Measurements from ENCODE around the gene WWOX. TPM values are rescaled to one million over a fixed set of nuclear protein-coding genes. Genes with fewer than 3 reads are reported as not detected.

The WWOX gene
- total RNA-seq, 1 donor from 2014 or later = 7.3 TPM

DNA sequence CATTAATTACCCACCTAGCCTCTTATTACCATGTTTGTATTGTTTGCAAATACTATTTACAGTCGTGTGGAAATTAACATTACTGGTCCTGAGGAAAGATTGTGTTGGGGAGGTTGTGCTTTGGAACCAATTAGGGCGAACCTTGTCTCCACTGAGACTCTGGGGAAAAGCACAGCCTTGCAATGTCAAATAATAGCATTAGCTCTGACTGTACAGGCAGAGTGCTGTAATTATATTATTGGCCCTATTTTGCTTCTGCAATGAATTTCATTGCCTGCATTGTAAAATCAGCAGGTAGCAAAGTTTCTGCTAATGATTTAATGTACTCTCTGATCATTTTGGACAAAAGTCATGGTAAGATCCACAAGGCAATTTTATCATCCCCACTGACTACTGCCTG is 97.0 kb downstream of the WWOX start:
- Histone ChIP-seq H3K4me3 (ENCODE audit: insufficient read depth, low read depth, low read length) (no peak overlapping the region), H3K27ac (ENCODE audit: low read depth, low read length) (no peak overlapping the region), H3K4me2 (ENCODE audit: low read length) (no peak overlapping the region), H3K4me1 (ENCODE audit: insufficient read depth, low read length) (no peaks in the 10 kb centered on the region), H3K79me2 (ENCODE audit: insufficient read depth, low read length) (no peaks in the 10 kb centered on the region), H4K20me1 (ENCODE audit: insufficient read depth, low read length) (no peaks in the 10 kb centered on the region), H3K9me3 (ENCODE audit: insufficient read depth, low read depth, low read length) (no peaks in the 10 kb centered on the region), H2AFZ (ENCODE audit: low read depth, low read length) (no peak overlapping the region), H3K36me3 (ENCODE audit: insufficient read depth, low read length) (no peaks in the 10 kb centered on the region), H3K27me3 (ENCODE audit: insufficient read depth, low read length) (no peaks in the 10 kb centered on the region), H3K9ac (ENCODE audit: low read length) (no peak overlapping the region)
- H3K9me3 Mint-ChIP-seq (ENCODE audit: unreplicated experiment) = no peaks in the 10 kb centered on the region
- no peak overlapping the region for H3K4me3 Mint-ChIP-seq (ENCODE audit: unreplicated experiment)
- TF ChIP-seq, protein P1, sequence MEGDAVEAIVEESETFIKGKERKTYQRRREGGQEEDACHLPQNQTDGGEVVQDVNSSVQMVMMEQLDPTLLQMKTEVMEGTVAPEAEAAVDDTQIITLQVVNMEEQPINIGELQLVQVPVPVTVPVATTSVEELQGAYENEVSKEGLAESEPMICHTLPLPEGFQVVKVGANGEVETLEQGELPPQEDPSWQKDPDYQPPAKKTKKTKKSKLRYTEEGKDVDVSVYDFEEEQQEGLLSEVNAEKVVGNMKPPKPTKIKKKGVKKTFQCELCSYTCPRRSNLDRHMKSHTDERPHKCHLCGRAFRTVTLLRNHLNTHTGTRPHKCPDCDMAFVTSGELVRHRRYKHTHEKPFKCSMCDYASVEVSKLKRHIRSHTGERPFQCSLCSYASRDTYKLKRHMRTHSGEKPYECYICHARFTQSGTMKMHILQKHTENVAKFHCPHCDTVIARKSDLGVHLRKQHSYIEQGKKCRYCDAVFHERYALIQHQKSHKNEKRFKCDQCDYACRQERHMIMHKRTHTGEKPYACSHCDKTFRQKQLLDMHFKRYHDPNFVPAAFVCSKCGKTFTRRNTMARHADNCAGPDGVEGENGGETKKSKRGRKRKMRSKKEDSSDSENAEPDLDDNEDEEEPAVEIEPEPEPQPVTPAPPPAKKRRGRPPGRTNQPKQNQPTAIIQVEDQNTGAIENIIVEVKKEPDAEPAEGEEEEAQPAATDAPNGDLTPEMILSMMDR (IDR thresholded peaks at IDR 0.05; ENCODE audit: insufficient read depth, low read depth, low read length) = no peak
- FAIRE-seq (no peak), DNase-seq (ENCODE audit: low read depth) (no peak)
- no peaks in the 10 kb centered on the region for H3K36me3 Mint-ChIP-seq (ENCODE audit: low read depth, unreplicated experiment)
- H3K27ac Mint-ChIP-seq (ENCODE audit: unreplicated experiment) = no peak overlapping the region
- H3K4me1 Mint-ChIP-seq (ENCODE audit: low read depth, unreplicated experiment) = peaks cover 7% of the 10 kb centered on the region
- no peaks in the 10 kb centered on the region for H3K27me3 Mint-ChIP-seq (ENCODE audit: low read depth, unreplicated experiment)

DNA sequence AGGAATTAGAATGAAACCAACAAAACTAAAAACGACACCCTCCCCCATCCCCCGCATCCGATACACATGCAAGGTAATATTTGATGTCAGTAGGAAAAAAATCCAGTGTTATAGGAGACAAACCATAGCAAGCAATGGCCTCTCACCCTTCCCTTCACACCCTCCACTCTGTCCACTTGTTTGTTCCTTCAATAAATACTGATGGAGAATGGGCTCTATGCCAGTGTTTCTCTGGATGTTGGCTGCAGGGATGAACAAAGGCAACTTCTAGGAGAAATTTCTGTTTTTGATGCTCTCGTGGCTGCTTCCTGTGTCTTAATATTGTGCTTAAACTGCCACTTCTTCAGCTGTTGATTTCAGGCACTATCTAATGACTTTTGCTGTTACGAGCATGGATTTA is 98.8 kb downstream of the WWOX start:
- no peaks in the 10 kb centered on the region for H3K9me3 Mint-ChIP-seq (ENCODE audit: unreplicated experiment)
- H3K4me2 ChIP-seq (ENCODE audit: low read length) = no peak overlapping the region
- no peak overlapping the region for H3K4me3 Mint-ChIP-seq (ENCODE audit: unreplicated experiment)
- FAIRE-seq (no peak), DNase-seq (ENCODE audit: low read depth) (no peak)
- H3K4me1 Mint-ChIP-seq (ENCODE audit: low read depth, unreplicated experiment) = peaks cover 7% of the 10 kb centered on the region
- H3K9me3 ChIP-seq (ENCODE audit: insufficient read depth, low read depth, low read length) = no peaks in the 10 kb centered on the region
- H3K9ac ChIP-seq (ENCODE audit: low read length) = no peak overlapping the region
- no peaks in the 10 kb centered on the region for H3K27me3 Mint-ChIP-seq (ENCODE audit: low read depth, unreplicated experiment)
- no peaks in the 10 kb centered on the region for H4K20me1 ChIP-seq (ENCODE audit: insufficient read depth, low read length)
- no peak overlapping the region for H3K27ac ChIP-seq (ENCODE audit: low read depth, low read length)
- no peak overlapping the region for H2AFZ ChIP-seq (ENCODE audit: low read depth, low read length)
- no peaks in the 10 kb centered on the region for H3K27me3 ChIP-seq (ENCODE audit: insufficient read depth, low read length)
- TF ChIP-seq, protein P1 (IDR thresholded peaks at IDR 0.05; ENCODE audit: insufficient read depth, low read depth, low read length) = no peak
- TF ChIP-seq EZH2 (IDR thresholded peaks at IDR 0.05; ENCODE audit: insufficient read depth, low read length) = no peak
- no peak overlapping the region for H3K27ac Mint-ChIP-seq (ENCODE audit: unreplicated experiment)
- no peaks in the 10 kb centered on the region for H3K36me3 ChIP-seq (ENCODE audit: insufficient read depth, low read length)
- no peaks in the 10 kb centered on the region for H3K4me1 ChIP-seq (ENCODE audit: insufficient read depth, low read length)
- no peak overlapping the region for H3K4me3 ChIP-seq (ENCODE audit: insufficient read depth, low read depth, low read length)
- no peaks in the 10 kb centered on the region for H3K36me3 Mint-ChIP-seq (ENCODE audit: low read depth, unreplicated experiment)
- no peaks in the 10 kb centered on the region for H3K79me2 ChIP-seq (ENCODE audit: insufficient read depth, low read length)

DNA sequence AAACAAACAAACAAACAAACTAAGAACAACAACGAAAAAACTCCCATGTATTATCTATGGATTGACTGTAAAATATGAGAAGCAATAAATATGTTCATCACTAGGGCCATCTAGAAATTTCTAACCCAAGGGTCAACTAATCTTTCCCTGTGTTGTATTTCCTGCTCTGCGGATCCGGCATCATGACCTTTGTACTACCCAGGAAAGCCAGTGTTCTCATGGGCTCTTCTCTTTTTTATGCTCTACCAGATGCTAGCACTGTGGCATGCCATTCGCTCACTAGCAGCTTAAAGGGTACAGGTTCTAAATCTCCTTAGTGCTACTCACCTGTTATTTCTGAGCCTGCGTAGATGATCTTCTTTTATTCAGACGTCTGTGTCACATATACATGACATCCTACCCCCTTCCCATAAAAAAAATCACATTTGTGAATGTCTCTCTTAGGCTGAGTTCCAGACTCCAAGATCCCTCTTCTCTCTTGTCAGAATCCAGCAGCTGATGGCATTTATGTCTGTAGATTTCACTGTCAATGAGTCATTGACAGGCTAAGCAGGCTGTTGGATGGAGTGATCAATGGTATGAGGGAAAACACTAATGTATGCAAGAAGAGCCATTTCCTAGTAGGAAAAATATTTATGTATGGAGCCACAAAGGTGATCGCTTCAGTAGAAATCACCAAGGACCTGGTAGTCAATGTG is 100.0 kb downstream of the WWOX start:
- H3K4me3 ChIP-seq (ENCODE audit: insufficient read depth, low read depth, low read length) = no peak overlapping the region
- Mint-ChIP-seq H3K9me3 (ENCODE audit: unreplicated experiment) (no peaks in the 10 kb centered on the region), H3K27me3 (ENCODE audit: low read depth, unreplicated experiment) (no peaks in the 10 kb centered on the region), H3K27ac (ENCODE audit: unreplicated experiment) (peak overlapping the region; percentile 85), H3K36me3 (ENCODE audit: low read depth, unreplicated experiment) (no peaks in the 10 kb centered on the region), H3K4me3 (ENCODE audit: unreplicated experiment) (no peak overlapping the region), H3K4me1 (ENCODE audit: low read depth, unreplicated experiment) (peaks cover 7% of the 10 kb centered on the region)
- DNase-seq (ENCODE audit: low read depth) (no peak), FAIRE-seq (no peak)
- TF ChIP-seq, protein P1 (IDR thresholded peaks at IDR 0.05; ENCODE audit: insufficient read depth, low read depth, low read length) = no peak
- no peak for TF ChIP-seq EZH2 (IDR thresholded peaks at IDR 0.05; ENCODE audit: insufficient read depth, low read length)
- no peaks in the 10 kb centered on the region for H3K36me3 ChIP-seq (ENCODE audit: insufficient read depth, low read length)
- H2AFZ ChIP-seq (ENCODE audit: low read depth, low read length) = no peak overlapping the region
- H3K9ac ChIP-seq (ENCODE audit: low read length) = no peak overlapping the region
- no peaks in the 10 kb centered on the region for H3K9me3 ChIP-seq (ENCODE audit: insufficient read depth, low read depth, low read length)
- no peaks in the 10 kb centered on the region for H3K27me3 ChIP-seq (ENCODE audit: insufficient read depth, low read length)
- H4K20me1 ChIP-seq (ENCODE audit: insufficient read depth, low read length) = no peaks in the 10 kb centered on the region
- H3K4me2 ChIP-seq (ENCODE audit: low read length) = no peak overlapping the region
- H3K4me1 ChIP-seq (ENCODE audit: insufficient read depth, low read length) = no peaks in the 10 kb centered on the region
- H3K79me2 ChIP-seq (ENCODE audit: insufficient read depth, low read length) = no peaks in the 10 kb centered on the region
- H3K27ac ChIP-seq (ENCODE audit: low read depth, low read length) = no peak overlapping the region
